SW480 (cell line): ENCODE results near the gene TK2.
"Not testable (repeated sequence)": the region's sequence is repeated elsewhere in the genome, so short reads cannot be mapped to it uniquely, and the experiment has no call there.

Source experiments
- DNase-seq: peaks from one replicate; pipeline ENCODE4 v3.0.0-alpha.2; 2016; ENCODE audit warnings: low spot score

Gene TK2

DNA sequence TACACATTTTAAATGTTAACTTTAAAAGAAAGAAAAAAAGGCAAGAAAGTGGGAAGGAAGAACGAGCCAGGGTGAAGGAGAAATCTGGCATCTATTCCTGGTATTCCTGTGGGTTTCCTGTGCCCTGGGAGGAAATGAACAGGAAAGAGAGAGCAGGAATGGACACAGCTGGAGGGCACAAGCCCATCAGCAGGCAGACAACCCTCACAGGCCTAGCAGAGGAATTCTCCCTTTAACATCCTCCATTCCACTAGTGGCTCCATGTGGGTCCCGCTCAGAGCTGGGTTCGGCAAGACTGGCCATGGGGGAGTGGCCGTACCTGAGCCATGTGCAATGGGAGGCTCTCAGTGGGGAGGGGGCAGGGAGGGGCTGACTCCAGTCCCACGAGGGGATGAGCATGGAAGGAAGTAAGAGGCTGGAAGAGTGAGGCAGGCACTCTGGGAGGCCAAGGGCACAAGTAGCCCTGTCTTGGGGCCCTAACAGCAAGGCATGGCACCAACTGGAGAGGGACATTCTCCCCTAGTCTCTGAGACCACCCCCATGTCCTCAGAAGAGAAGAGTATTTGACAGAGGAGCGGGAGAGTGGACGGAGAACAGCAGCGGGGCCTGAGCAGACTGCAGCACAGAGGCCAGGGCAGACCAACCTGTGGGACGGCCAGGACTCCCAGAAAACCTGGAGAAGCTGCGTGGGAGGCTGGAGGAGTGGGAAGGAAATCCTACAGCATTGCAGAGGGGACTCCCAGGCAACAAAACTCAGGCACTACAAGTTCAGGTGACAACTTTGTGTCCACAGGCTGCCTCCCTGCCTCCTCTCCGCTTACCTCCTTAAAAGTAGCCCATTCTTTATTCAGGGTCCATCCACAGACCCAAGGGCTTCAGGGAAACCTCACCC, 30.2 kb downstream of the TK2 start:
- DNase-seq, result no peak

DNA sequence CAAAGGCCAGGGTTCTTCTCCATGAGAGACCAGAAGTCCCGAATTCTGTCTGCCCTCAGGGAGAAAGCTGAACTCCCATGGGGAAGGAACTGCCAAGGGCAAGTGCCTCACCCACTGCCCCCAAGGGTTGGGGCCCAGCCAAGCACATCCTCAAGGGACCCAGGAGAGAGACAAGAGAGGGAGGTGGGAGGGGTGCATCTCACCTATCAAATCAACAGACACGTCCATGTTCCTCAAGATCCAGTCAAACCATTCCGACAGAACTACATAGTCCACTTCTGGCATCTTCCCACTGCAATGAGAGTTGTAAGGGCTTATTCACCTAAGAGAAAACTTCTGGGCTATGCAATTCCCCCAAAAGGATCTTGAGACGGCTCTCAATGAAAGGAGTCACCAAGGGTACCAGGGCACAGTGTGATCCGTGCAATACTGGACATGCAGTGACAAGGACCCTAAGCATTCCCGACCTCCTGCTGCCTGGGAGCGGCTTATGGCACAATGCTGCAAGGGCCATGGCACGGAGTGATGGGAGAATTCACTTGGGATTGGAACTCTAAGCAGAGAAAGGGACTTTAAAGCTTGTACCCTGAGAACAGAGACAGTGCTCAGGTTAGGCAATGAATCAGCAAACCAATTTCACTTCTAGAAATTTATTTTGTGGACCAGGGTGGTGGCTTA, 32.2 kb downstream of the TK2 start:
- no peak for DNase-seq

DNA sequence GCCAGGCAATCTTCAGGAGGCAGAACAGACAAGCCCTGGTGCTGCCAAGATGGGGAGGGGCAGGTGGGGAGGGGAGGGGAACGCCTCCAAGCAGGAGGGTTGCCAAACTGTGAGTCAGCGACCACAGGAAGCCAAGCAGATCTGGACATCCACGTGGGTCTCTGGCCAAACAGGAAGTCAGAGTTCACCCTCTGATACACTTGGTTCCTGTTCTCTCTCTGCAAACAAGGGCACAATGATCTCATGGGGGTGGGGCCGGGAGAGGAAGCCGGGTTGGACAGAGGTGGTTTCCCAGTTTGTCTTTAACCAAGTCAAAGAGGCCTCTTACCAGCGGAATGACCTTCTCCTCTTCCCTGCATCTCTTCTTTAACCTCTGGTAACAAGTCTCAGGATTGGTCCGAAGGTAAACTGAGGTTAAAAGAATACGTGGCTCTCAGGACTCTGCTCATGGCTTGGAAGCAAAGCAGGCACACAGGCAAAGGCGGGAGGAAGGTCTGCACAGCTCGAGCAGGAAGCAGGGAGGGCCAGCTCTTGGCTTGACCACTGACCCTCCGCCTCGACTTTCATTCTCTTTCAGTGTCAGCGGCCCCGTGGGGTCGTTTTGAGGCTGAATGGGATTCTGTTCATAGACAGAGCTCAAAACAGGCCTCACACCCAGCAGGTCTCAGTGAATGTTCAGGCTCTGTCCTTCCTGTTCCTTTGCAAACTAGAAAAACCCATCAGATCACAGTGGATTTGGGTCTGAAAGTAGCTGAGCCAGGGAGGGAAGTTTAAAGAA, 32.9 kb downstream of the TK2 start:
- peak; percentile 96 for DNase-seq

DNA sequence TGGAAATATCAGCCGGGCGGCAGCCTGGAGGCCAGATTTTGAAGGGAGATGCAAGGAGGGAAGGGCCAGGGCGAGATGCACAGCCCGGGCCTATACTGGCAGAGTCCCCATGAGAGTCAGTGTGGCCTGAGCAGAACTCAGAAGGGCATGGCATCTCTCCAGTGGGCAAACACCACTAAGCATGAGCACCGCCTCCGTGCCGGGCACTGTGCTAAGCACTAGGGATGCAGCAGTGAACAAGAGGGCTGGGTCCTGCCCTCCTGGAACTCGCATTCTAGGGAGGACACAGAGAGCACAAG, 33.5 kb downstream of the TK2 start:
- DNase-seq, result no peak

DNA sequence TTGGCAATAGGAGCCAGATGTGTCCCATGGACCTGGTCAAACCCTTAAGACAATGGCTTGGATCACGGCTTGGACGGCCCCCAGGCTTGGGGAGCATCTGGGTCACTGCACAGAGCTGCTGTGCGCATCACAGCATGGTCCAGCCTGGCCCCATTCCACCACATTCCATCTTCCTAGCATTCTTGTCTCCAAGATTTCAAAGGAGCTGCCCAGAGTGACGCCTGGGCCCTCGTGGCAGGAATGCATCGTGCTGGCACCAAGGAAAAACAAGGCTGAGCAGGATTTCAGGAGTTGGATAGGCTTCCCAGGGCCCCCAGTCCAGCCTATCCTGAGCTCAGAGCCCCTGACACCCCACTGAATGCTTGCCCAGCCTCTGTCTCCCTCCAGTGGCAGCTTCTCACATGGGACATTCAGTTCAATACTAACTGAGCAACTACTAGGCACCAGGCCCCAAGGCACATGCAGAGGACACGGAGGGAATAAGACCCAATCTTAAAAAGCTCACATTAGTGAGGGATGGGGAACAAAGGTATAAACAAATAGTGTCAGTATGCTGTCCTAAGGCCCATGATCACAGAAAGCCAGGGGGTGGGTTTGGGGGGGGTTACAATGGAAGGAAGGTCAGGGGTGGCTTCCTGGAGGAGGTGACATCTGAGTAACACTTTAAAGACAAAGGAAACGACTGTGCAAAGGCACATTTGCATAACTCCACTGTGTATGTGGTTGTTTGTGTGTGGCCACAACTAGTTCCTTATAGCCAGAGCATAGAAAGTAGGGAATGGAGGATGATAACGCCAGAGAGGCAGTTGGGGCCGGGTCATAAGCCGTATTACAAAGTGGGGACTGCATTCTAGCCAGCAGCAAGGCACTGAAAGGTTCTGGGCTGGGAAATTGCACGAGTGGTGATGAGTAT, 34.1 kb downstream of the TK2 start:
- no peak for DNase-seq

DNA sequence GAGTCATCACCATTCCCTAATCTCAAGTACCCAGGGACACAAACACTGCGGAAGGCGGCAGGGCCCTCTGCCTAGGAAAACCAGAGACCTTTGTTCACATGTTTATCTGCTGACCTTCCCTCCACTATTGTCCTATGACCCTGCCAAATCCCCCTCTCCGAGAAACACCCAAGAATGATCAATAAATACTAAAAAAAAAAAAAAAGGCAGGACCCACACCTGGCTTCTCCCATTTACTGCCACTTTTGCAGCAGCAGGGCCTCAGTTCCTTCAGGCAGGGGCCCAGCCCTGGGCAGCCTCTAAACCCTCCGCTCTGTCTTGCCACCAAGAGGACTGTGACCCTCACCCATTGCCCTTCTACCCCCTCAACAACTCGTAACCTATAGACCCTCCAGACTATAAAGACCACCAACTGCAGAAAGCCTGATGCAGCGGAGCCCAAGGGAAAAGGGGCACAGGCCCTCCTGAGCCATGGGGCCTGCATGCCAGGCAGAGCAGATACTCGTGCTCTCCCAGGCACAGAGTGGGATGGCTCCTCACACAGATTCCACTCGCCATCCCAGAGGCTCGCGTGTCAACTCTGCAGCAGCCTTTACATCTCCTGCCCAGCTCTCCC, 34.8 kb downstream of the TK2 start:
- not testable (repeated sequence) for DNase-seq

DNA sequence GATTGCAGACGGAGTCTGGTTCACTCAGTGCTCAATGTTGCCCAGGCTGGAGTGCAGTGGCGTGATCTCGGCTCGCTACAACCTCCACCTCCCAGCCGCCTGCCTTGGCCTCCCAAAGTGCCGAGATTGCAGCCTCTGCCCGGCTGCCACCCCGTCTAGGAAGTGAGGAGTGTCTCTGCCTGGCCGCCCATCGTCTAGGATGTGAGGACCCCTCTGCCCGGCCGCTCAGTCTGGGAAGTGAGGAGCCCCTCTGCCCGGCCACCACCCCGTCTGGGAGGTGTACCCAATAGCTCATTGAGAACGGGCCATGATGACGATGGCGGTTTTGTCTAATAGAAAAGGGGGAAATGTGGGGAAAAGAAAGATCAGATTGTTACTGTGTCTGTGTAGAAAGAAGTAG, 35.5 kb downstream of the TK2 start:
- not testable (repeated sequence) for DNase-seq

DNA sequence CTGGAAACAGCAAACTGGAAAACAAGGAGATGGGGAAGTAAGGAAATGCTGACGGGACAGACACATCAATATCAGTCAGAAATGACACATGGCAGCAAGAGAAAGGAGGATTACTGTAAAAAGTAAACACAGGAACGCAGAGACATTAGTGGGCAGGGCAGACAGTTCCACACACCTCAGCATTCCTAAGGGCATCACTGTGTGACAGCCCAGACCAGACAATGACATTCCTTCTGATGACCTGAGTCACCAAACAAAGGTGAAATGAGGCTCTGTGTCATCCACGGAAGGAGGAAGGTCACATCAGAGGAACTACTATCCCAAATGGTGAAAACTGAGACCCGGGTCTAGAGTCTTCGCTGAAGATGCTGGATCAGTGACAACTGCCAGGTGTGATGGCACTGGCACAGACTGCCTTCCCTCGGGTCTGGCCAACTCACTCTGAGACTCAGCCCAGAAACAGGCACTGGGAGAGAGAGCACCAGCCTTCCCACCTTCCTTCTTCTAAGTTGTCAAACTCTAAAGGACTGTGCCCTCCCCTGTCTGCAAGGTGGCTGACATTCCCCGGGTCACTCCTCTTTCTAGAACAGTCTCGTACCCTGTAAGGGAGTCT, 36.7 kb downstream of the TK2 start:
- DNase-seq, result peak; percentile 75

DNA sequence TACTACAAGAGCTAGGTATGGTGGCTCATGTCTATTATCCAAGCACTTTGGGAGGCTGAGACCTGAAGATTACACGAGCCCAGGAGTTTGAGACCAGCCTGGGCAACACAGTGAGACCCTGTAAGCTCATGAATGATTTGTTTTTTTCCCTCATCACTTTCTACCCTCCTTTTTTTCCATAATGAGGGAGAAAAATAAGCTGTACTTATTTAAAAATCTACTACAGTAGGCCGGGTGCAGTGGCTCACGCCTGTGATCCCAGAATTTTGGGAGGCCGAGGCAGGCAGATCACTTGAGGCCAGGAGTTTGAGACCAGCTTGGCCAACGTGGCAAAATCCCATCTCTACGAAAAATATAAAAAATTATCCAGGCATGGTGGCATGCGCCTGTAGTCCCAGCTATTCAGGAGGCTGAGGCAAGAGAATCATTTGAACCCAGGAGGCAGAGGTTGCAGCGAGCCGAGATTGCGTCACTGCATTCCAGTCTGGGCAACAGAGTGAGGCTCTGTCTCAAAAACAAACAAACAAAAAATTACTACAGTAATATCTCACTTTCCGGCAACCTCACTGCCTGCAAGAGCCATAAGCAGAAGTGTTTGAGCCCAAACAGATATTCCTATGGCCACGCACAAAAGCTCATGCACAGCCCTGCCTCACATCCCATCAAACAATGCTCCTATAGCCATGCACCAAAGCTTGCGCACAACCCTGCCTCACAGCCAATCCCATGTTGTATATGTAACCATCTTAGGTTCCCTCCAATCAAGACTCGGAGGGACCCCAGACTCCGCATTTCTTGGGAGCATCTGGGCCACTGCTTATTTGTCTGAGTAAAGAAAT, 37.4 kb downstream of the TK2 start:
- DNase-seq, result no peak

DNA sequence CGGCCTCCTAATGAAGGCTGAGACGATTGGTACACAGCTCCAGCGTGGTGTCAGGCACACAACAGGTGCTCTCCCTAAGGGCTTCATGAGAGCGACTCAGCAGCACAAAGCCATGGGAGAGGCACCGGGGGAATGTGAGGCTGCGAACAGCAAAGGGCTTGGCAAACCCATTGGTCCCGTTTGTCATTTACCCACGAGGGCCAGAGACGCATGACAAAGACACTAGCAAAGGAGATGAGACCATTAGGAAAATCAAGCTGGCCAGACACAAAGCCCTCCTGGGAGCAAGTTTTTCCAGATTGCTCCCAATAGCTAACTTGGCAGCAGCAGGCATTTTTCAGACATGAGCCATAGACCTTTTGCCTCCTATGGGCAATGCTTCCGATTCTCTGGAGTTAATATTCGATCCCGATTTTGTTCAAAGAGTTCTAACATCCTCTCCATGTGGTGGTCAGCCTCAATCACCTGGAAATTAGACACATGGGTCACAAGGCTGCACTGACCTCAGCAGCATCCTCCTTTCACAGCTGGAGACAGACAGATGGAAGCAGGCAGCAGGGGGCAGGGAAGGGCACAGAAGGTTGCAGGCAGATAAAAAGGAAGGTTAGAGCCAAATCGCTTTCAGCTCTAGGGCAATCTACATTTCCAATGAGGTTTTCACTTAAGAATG, 38.2 kb downstream of the TK2 start:
- DNase-seq, result no peak

DNA sequence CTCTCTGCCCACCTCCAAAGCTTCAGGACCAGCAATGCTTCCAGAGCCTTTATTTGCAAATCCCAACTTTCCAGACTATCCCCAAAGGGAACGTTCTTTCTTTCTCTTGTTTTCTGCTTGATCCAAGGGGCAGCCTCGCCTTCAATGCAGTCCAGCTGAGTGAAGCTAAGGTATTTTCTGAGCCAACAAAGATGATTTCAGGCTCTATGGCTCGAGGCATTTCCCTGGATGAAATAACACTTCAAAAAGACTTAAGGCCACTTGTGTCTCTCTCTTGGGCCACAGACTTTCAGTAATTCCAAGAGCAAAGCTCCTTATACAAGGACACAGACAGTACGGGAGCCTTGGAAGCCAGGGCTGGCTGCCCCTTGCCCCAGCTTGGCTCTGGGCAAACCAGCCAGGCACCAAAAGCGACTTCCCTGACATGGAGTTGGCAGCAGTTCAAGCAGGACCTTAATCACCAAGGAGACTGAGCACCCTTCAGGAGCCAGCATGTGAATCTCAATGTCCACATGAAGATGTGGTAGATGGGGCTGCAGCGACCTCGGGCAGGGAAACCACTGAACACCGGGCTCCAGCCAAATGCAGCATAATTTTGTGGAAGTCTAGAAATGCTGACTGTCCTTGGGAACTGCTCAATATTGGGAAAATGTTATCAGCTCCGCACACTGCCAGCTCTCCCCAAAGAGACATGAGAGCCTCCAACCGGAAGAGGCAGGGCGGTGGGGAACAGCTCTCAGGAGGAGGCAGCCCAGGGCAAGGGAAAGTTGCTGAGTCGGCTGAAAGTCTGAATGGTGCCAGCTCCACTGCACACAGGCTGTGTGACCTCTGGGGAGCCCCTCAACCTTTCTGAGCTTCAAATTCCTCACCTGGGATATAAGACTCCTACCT, 39.0 kb downstream of the TK2 start:
- DNase-seq, result no peak

DNA sequence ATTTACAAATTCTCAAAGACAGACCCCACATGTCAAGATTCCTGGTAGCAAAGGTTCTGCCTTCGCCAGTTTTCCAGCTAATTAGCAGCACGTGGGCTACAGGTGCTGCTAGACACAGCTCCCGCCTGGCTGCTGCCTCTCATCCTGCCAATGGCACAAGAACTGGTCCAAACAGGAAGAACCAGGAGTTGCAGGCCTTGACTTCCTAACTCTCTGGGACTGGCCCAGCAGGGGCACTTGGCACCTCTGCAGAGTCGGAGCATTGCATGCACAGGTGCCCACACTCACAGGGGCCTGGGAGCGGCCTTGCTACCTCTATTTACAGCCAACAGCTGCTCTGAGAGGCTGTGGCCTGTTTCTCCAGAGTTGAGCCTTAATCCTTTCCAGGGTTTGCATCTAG, 39.6 kb downstream of the TK2 start:
- DNase-seq, result no peak

DNA sequence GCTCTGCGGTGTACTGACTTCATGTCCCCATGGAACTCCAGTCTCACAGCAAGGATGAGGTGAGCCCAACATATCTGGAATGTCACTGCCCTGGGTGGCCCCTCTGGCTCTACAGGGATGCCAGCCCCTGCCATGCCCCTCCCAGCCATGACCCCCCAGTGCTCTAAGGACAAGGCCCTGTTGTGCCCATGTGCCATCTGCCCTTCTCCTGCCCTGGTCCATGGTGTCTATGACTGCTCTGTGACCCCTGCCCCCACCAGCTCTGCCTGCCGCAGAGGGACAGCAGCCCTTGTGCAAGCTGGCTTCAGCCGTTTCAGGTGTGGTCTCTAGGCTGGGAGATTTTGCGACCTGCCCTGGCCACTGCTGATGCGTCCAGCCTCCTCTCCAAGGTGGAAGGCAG, 40.3 kb downstream of the TK2 start:
- DNase-seq, result no peak

DNA sequence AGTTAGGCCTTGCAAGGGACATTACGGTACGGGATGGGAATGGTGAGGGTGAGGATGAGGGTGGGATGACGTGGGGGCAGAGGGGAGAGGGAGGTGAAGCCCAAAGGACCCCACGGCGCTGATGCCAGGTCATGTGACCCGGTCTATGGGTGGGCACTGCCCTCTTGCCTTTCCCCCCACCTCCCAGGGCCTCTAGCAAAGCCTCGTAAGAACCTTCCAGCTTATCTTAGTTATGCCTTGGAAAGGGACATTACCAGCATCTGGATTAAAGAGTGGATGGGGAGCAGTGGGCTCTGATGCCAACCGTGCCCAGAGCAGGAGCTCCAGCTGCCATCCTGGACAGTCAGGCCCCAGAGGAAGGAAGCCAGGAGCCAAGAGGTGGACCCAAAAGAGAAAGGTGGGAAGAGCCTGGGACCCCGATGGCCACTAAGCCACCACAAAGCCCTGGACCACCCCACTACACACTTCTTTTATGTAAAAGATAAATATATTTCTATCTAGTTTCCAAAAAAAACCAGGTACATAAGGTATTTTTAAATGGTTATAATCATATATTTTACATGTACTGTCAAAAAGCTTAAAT, 40.9 kb downstream of the TK2 start:
- no peak for DNase-seq

DNA sequence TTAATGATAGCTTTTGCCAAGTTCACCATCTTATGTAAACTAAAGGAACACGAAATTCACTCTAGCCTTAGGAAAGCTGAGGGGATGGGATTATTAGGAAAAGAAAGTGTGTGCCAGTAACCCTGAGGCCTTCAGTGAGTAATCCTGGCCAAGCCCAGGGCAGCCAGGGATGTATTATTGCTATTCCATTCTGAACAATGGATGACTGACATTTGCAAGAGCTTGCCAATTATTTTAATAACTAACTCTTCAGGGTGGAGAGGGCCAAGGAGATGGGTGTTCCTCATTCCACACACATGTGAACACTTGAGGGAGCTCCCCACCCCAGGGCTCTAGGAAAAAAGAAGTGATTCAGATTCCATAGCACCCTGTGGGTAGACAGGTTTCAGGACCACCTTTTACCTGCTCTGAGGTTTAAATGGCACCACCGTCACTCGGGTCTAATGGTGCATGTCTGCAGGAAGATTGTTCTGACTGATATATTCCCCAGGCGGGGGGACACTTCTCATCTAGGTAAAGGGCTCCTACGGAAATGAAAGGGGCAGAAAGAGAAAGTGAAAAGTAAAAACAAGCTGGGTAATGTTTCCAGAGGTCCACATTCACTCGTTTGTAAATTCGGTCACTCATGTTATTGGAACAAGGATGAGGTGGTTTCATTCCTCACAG, 41.5 kb downstream of the TK2 start:
- no peak for DNase-seq

DNA sequence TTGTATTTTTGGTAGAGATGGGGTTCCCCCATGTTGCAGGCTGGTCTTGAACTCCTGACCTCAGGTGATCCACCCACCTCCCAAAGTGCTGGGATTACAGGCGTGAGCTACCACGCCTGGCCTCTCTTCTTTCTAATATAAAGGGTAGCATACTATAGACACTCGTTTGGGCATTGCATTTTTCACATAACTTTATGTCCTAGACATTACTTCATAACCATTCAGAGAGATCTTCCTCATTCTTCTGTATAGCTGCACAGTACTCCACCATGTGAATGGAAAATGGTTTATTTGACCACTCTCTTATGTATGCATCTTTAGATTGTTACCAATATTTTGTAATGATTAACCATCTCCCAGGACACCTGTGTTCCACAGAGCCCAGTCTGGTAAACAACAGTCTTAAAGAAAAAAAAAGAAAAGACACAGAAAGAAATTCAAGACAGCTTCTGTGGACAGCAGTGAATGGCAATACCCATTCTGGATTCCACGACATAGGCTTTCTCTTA, 42.1 kb downstream of the TK2 start:
- DNase-seq, result no peak

DNA sequence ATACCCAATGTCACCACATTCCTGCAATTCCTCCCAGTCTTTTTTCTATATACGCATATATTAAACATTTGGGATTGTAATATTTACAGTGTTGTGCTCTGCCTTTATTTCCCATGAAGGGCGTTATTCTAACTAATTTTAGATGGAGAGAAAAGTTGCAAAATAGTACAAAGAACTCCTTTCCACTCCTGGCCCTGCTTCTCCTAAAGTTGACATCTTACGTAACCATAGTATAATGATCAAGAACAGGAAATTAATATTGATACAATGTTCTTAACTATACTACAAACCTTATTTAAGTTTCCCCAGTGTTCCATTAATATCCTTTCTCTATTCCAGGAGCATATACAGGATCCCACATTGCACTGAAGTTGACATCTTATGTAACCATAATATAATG, 46.3 kb downstream of the TK2 start:
- no peak for DNase-seq
